ENCODE measurements around the gene SGCA. TPM values are rescaled to one million over a fixed set of nuclear protein-coding genes. Genes with fewer than 3 reads are reported as not detected.

SGCA gene
- polyA plus RNA-seq, 1 donor from 2014 or later: 0.43 TPM

DNA sequence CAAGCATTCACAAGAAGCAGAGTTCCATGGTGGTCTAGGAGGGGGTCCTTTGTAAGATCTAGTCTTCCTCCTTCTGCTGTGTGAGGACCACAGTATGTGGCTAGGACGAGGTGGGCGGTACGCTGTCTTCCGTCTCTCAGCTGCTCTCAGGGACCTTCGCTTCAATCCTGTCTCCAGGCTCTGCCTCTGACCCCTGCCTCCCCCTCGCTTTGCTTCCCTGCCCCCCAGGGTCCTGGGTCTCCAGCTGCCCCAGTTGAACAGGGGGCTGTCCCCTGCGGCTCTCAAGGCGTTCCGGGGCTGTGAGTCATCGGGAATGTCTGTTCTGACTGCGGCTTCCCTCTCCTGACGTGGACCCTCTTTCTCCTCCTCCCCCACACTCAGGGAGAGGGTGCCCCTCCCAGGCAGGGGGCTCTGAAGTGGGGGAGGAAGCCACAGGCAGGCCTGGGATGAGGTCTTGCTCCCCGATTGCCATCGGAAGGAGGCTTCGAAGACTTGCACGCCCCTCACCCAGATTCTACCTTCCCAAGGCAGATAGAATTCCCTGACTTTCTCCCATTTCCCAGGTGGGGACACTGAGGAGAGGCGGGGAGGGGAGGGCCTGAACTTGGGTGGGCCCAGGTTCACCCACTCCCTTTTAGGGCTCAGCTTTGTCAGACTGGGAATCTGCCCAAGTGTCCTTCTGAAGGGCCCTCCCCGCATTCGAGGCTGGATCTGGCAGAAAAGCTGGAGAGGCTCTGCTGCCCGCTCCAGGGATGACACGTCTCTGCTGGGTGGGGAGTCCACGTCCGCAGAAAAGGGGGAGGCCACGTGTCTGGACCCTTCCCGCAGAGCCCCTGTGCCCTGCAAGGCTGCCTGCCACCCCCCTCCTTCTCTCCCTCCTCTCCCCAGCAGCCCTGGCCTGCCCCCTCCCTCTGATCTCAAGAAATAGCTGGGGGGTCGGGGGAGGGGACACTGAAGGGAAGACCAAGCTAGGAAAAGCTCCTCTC is 44.7 kb downstream of the SGCA start:
- no peak overlapping the region for H3K4me2 ChIP-seq (ENCODE audit: low read length)
- H3K9me3 ChIP-seq (ENCODE audit: low read length): no peaks in the 10 kb centered on the region
- no peaks in the 10 kb centered on the region for H3F3A ChIP-seq (ENCODE audit: insufficient read depth, low read length, poor library complexity, severe bottlenecking)
- H3K79me2 ChIP-seq (replicated peaks; ENCODE audit: insufficient read depth, low read length): no peaks in the 10 kb centered on the region
- no peak overlapping the region for H3K9ac ChIP-seq (ENCODE audit: low read length)
- no peaks in the 10 kb centered on the region for H3K9me2 ChIP-seq (ENCODE audit: insufficient read depth, low read length)
- no peaks in the 10 kb centered on the region for H4K20me1 ChIP-seq (ENCODE audit: insufficient read depth)
- TF ChIP-seq, protein P1, sequence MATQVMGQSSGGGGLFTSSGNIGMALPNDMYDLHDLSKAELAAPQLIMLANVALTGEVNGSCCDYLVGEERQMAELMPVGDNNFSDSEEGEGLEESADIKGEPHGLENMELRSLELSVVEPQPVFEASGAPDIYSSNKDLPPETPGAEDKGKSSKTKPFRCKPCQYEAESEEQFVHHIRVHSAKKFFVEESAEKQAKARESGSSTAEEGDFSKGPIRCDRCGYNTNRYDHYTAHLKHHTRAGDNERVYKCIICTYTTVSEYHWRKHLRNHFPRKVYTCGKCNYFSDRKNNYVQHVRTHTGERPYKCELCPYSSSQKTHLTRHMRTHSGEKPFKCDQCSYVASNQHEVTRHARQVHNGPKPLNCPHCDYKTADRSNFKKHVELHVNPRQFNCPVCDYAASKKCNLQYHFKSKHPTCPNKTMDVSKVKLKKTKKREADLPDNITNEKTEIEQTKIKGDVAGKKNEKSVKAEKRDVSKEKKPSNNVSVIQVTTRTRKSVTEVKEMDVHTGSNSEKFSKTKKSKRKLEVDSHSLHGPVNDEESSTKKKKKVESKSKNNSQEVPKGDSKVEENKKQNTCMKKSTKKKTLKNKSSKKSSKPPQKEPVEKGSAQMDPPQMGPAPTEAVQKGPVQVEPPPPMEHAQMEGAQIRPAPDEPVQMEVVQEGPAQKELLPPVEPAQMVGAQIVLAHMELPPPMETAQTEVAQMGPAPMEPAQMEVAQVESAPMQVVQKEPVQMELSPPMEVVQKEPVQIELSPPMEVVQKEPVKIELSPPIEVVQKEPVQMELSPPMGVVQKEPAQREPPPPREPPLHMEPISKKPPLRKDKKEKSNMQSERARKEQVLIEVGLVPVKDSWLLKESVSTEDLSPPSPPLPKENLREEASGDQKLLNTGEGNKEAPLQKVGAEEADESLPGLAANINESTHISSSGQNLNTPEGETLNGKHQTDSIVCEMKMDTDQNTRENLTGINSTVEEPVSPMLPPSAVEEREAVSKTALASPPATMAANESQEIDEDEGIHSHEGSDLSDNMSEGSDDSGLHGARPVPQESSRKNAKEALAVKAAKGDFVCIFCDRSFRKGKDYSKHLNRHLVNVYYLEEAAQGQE (IDR thresholded peaks at IDR 0.05; ENCODE audit: borderline replicate concordance): no peak
- TF ChIP-seq, protein P2, sequence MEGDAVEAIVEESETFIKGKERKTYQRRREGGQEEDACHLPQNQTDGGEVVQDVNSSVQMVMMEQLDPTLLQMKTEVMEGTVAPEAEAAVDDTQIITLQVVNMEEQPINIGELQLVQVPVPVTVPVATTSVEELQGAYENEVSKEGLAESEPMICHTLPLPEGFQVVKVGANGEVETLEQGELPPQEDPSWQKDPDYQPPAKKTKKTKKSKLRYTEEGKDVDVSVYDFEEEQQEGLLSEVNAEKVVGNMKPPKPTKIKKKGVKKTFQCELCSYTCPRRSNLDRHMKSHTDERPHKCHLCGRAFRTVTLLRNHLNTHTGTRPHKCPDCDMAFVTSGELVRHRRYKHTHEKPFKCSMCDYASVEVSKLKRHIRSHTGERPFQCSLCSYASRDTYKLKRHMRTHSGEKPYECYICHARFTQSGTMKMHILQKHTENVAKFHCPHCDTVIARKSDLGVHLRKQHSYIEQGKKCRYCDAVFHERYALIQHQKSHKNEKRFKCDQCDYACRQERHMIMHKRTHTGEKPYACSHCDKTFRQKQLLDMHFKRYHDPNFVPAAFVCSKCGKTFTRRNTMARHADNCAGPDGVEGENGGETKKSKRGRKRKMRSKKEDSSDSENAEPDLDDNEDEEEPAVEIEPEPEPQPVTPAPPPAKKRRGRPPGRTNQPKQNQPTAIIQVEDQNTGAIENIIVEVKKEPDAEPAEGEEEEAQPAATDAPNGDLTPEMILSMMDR (IDR thresholded peaks at IDR 0.05; ENCODE audit: poor library complexity, severe bottlenecking): no peak
- TF ChIP-seq MXI1 (conservative IDR thresholded peaks at IDR 0.05; ENCODE audit: poor library complexity, severe bottlenecking) (no peak), POLR2AphosphoS5 (IDR thresholded peaks at IDR 0.05) (no peak), TAF1 (IDR thresholded peaks at IDR 0.05; ENCODE audit: low read depth) (no peak), RAD21 (conservative IDR thresholded peaks at IDR 0.05) (no peak), SMC3 (conservative IDR thresholded peaks at IDR 0.05; ENCODE audit: poor library complexity) (no peak), EP300 (conservative IDR thresholded peaks at IDR 0.05; ENCODE audit: poor library complexity, severe bottlenecking) (no peak), EZH2 (IDR thresholded peaks at IDR 0.05; ENCODE audit: borderline replicate concordance, insufficient read depth, low read length, poor library complexity, severe bottlenecking) (no peak)
- no peak overlapping the region for H3K27ac ChIP-seq (ENCODE audit: low read length)
- no peak overlapping the region for H2AFZ ChIP-seq (ENCODE audit: low read depth, low read length)
- no peaks in the 10 kb centered on the region for H3K36me3 ChIP-seq (ENCODE audit: insufficient read depth, low read length)
- H3K4me3 ChIP-seq (ENCODE audit: low read length): no peak overlapping the region
- no peaks in the 10 kb centered on the region for H3K27me3 ChIP-seq (ENCODE audit: insufficient read depth, low read depth, low read length)

DNA sequence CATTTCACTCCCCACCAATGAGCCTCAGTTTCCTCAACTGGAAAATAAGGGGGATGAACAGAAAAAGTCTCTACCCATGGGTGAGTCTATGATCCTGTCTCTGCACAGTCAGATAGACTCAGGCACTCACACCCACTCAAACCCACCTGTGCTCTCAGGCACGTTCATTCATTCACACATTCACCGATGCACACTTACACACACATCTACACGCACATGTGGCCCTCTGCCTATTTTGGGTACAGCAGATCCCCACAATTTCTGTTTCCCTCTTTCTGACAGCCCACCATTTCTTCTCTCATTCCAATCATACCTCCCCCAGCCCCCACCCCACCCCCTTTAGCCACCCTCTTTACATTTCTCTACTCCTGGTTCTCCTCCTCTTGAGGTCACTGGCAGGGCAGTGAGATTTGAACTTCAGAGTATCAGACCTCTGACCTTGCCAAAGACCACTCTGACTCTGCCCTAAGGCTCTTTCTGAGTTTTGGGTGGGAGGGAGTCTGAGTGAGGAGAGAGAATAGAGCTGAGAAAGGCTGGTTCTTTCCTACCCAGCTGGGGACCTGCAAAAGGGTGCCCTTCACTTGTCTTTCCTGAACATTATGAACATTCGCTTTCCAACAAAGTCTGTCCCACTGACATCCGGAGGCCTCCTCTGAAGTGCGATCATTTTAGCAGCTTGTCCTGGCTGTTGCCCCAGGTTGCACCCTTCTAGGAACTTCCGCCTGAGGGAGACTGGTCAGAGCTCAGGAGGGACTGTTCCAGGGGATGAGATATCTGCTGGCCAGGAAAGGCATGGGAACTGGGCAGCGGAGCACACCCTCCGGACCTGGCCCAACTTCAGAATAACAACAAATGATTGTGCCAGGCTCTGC is 45.7 kb downstream of the SGCA start:
- Histone ChIP-seq H3K4me3 (ENCODE audit: low read length) (no peak overlapping the region), H2AFZ (ENCODE audit: low read depth, low read length) (no peak overlapping the region), H3K4me2 (ENCODE audit: low read length) (no peak overlapping the region), H3F3A (ENCODE audit: insufficient read depth, low read length, poor library complexity, severe bottlenecking) (no peaks in the 10 kb centered on the region), H3K27me3 (ENCODE audit: insufficient read depth, low read depth, low read length) (no peaks in the 10 kb centered on the region), H4K20me1 (ENCODE audit: insufficient read depth) (no peaks in the 10 kb centered on the region), H3K79me2 (replicated peaks; ENCODE audit: insufficient read depth, low read length) (no peaks in the 10 kb centered on the region), H3K9ac (ENCODE audit: low read length) (no peak overlapping the region), H3K9me3 (ENCODE audit: low read length) (no peaks in the 10 kb centered on the region), H3K27ac (ENCODE audit: low read length) (no peak overlapping the region), H3K36me3 (ENCODE audit: insufficient read depth, low read length) (no peaks in the 10 kb centered on the region), H3K9me2 (ENCODE audit: insufficient read depth, low read length) (no peaks in the 10 kb centered on the region)
- TF ChIP-seq SMC3 (conservative IDR thresholded peaks at IDR 0.05; ENCODE audit: poor library complexity): no peak
- TF ChIP-seq, protein P1 (IDR thresholded peaks at IDR 0.05; ENCODE audit: borderline replicate concordance): no peak
- TF ChIP-seq, protein P2 (IDR thresholded peaks at IDR 0.05; ENCODE audit: poor library complexity, severe bottlenecking): no peak
- TF ChIP-seq MXI1 (conservative IDR thresholded peaks at IDR 0.05; ENCODE audit: poor library complexity, severe bottlenecking): no peak
